Measurements from ENCODE around the gene SFI1. TPM values are rescaled to one million over a fixed set of nuclear protein-coding genes. Genes with fewer than 3 reads are reported as not detected.

SFI1 gene
- total and polyA plus RNA-seq, 4 donors, result 3.1 to 16.2 (median 7.4) TPM

GRCh38 chr22:31662668-31663037 is 166.3 kb downstream of the SFI1 start:
- TF ChIP-seq YY1 (IDR thresholded peaks at IDR 0.05) (no peak), HNF4A (conservative IDR thresholded peaks at IDR 0.05) (no peak), RXRA (IDR thresholded peaks at IDR 0.05) (no peak), SP1 (IDR thresholded peaks at IDR 0.05) (no peak), GABPA (IDR thresholded peaks at IDR 0.05 in 1 of 2, conservative IDR thresholded peaks at IDR 0.05 in 1 of 2) (no peak), MAX (IDR thresholded peaks at IDR 0.05) (no peak)
- TF ChIP-seq, protein P1, sequence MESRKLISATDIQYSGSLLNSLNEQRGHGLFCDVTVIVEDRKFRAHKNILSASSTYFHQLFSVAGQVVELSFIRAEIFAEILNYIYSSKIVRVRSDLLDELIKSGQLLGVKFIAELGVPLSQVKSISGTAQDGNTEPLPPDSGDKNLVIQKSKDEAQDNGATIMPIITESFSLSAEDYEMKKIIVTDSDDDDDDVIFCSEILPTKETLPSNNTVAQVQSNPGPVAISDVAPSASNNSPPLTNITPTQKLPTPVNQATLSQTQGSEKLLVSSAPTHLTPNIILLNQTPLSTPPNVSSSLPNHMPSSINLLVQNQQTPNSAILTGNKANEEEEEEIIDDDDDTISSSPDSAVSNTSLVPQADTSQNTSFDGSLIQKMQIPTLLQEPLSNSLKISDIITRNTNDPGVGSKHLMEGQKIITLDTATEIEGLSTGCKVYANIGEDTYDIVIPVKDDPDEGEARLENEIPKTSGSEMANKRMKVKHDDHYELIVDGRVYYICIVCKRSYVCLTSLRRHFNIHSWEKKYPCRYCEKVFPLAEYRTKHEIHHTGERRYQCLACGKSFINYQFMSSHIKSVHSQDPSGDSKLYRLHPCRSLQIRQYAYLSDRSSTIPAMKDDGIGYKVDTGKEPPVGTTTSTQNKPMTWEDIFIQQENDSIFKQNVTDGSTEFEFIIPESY (IDR thresholded peaks at IDR 0.05), result no peak
- Histone ChIP-seq H3K27ac (ENCODE audit: low read depth in 1 of 2, low read length in 2 of 2) (peak overlapping the region; percentile 79 to 82), H3K9ac (ENCODE audit: low read depth in 1 of 2, low read length in 2 of 2) (peak overlapping the region in 1 of 2 donors; percentile 45), H3K27me3 (ENCODE audit: control insufficient read depth in 4 of 4, insufficient read depth in 4 of 4, low read length in 3 of 4) (no peaks in the 10 kb centered on the region), H3K36me3 (ENCODE audit: control insufficient read depth in 4 of 4, insufficient read depth in 3 of 4, low read depth in 1 of 4, low read length in 3 of 4) (peaks cover 0 to under 1% (median 0%) of the 10 kb centered on the region in 4 donors), H3K9me3 (ENCODE audit: control insufficient read depth in 4 of 4, low read length in 3 of 4) (no peaks in the 10 kb centered on the region), H3K4me3 (ENCODE audit: low read depth in 1 of 3, low read length in 3 of 3) (peak overlapping the region in 2 of 3 donors; percentile 75 to 96), H3K4me1 (ENCODE audit: control insufficient read depth in 4 of 4, insufficient read depth in 4 of 4, low read length in 3 of 4) (peaks cover 0 to 14% (median 11%) of the 10 kb centered on the region in 4 donors)
- no peak for DNase-seq (ENCODE audit: low spot score)
- WGBS, result 63% methylated on average over 8 of the region's 8 CpGs

Small RNA genes within 50 kb of the gene (small RNA-seq; reads per million reads assigned to genes)
- gene AL096701.2 (not detected), gene RNU6-28P (not detected)

Other genes with a start within 250 kb of the SFI1 start
- 1 to 10 TPM; 7.3 to 7.8 TPM for gene PIK3IP1, start 204.0 kb upstream of the SFI1 start, total RNA-seq
- gene PIK3IP1, start 204.0 kb upstream of the SFI1 start, polyA plus RNA-seq, result 1 to 10 TPM; 3.1 to 4.7 TPM
- gene PATZ1, start 150.2 kb upstream of the SFI1 start, total RNA-seq, result 10 to 100 TPM; 11.0 to 13.5 TPM
- gene PATZ1, start 150.2 kb upstream of the SFI1 start, polyA plus RNA-seq, result 1 to 10 TPM; 3.8 to 9.3 TPM
- 10 to 100 TPM; 34.7 to 39.7 TPM for gene DRG1, start 96.9 kb upstream of the SFI1 start, total RNA-seq
- gene DRG1, start 96.9 kb upstream of the SFI1 start, polyA plus RNA-seq, result 10 to 100 TPM; 23.1 to 30.2 TPM
- gene EIF4ENIF1, start 6.7 kb upstream of the SFI1 start, total RNA-seq, result 1 to 10 TPM; 7.0 to 7.1 TPM
- 1 to 10 TPM; 4.6 to 5.1 TPM for gene EIF4ENIF1, start 6.7 kb upstream of the SFI1 start, polyA plus RNA-seq
- gene PISD, start 165.7 kb downstream of the SFI1 start, total RNA-seq, result 10 to 100 TPM; 24.3 to 28.3 TPM
- gene PISD, start 165.7 kb downstream of the SFI1 start, polyA plus RNA-seq, result 10 to 100 TPM; 14.7 to 16.5 TPM

All from liver (tissue), 10 donors.